OCI-LY1 (cell line): ENCODE data around the gene GBP7.

Experiments
- H2AFZ ChIP-seq: fragments of 200-600 bp; sonication (generic), shearing (Covaris generic); 2 replicates; pipeline ENCODE4 v1.6.0; 2014; ENCODE audit warnings: antibody characterized with exemption, mild to moderate bottlenecking, low read length
- H3F3A ChIP-seq: fragments of 200-600 bp; sonication (generic), shearing (Covaris generic); 2 replicates; pipeline ENCODE4 v1.6.0; 2014; ENCODE audit warnings: mild to moderate bottlenecking, antibody characterized with exemption, low read length, moderate library complexity; ENCODE audit not compliant: insufficient read depth
- H3K27ac ChIP-seq: fragments of 200-600 bp; sonication (generic); 2 replicates; pipeline ENCODE4 v1.5.1; 2014; ENCODE audit warnings: low read length, mixed run types, mild to moderate bottlenecking, low read depth; ENCODE audit not compliant: poor library complexity, severe bottlenecking
- H3K27me3 ChIP-seq: fragments of 200-600 bp; sonication (generic); 2 replicates; pipeline ENCODE4 v1.6.0; 2014; ENCODE audit warnings: antibody characterized with exemption, mild to moderate bottlenecking, low read length, moderate library complexity; ENCODE audit not compliant: insufficient read depth
- H3K36me3 ChIP-seq: fragments of 200-600 bp; sonication (generic); 2 replicates; pipeline ENCODE4 v1.6.1; 2014; ENCODE audit warnings: mild to moderate bottlenecking, antibody characterized with exemption, low read length, moderate library complexity, mixed read lengths; ENCODE audit not compliant: insufficient read depth
- H3K4me1 ChIP-seq: fragments of 200-600 bp; sonication (generic); 2 replicates; pipeline ENCODE4 v1.5.1; 2014; ENCODE audit warnings: mild to moderate bottlenecking, low read length, moderate library complexity; ENCODE audit not compliant: insufficient read depth, severe bottlenecking
- H3K4me2 ChIP-seq: fragments of 200-600 bp; sonication (generic), shearing (Covaris generic); 2 replicates; pipeline ENCODE4 v1.6.1; 2014; ENCODE audit warnings: low read length
- H3K4me3 ChIP-seq: fragments of 200-600 bp; sonication (generic); 2 replicates; pipeline ENCODE4 v1.5.1; 2014; ENCODE audit warnings: low read length, low read depth, mild to moderate bottlenecking, mixed read lengths; ENCODE audit not compliant: poor library complexity, severe bottlenecking
- H3K79me2 ChIP-seq: fragments of 200-600 bp; shearing (Covaris generic); 2 replicates; pipeline ENCODE4 v1.6.1; 2016; ENCODE audit warnings: mixed run types, low read length, mixed read lengths; ENCODE audit not compliant: insufficient read depth
- H3K9ac ChIP-seq: fragments of 200-600 bp; sonication (generic), shearing (Covaris generic); 2 replicates; pipeline ENCODE4 v1.6.1; 2014; ENCODE audit warnings: mild to moderate bottlenecking, low read length, mixed read lengths
- H3K9me2 ChIP-seq: fragments of 200-600 bp; sonication (generic), shearing (Covaris generic); 2 replicates; pipeline ENCODE4 v1.6.1; 2014; ENCODE audit warnings: low read depth, mild to moderate bottlenecking, low read length, mixed read lengths
- H3K9me3 ChIP-seq: fragments of 200-600 bp; shearing (Covaris generic); 2 replicates; pipeline ENCODE4 v1.6.1; 2014; ENCODE audit warnings: low read length, mixed read lengths
- H4K20me1 ChIP-seq: fragments of 200-600 bp; sonication (generic), shearing (Covaris generic); 2 replicates; pipeline ENCODE4 v1.6.0; 2016; ENCODE audit warnings: mild to moderate bottlenecking, low read length; ENCODE audit not compliant: insufficient read depth
- EZH2 ChIP-seq: fragments of 200-600 bp; sonication (generic), shearing (Covaris generic); IDR thresholded peaks from 2 replicates; pipeline ENCODE4 v1.8.0; 2017; ENCODE audit warnings: borderline replicate concordance, mixed run types, mild to moderate bottlenecking, antibody characterized with exemption, low read length, moderate library complexity, mixed read lengths
- TF ChIP-seq, protein P1 (sequence below): fragments of 200-600 bp; sonication (generic), shearing (Covaris generic); IDR thresholded peaks from 2 replicates; pipeline ENCODE4 v1.5.1; 2017; ENCODE audit warnings: mild to moderate bottlenecking, antibody characterized with exemption, low read length, moderate library complexity, mixed read lengths

Gene GBP7

DNA sequence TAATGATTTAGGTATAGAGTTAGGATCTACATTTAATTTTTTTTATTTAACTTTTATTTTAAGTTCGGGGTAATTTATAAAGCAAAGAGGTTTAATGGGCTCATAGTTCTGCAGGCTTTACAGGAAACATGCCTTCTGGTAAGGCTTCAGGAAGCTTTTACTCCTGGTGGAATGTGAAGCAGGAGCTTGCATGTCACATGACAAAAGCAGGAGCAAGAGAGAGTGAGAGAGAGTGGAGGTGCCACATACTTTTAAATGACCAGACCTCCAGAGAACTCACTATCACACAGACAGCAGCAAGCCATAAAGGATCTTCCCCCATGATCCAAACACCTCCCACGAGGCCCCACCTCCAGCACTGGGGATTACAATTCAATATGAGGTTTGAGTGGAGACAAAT, 32.3 kb downstream of the GBP7 start:
- no peaks in the 10 kb centered on the region for H3K9me2 ChIP-seq
- H3K4me2 ChIP-seq: no peak overlapping the region
- no peaks in the 10 kb centered on the region for H3F3A ChIP-seq
- no peaks in the 10 kb centered on the region for H3K79me2 ChIP-seq
- TF ChIP-seq, protein P1, sequence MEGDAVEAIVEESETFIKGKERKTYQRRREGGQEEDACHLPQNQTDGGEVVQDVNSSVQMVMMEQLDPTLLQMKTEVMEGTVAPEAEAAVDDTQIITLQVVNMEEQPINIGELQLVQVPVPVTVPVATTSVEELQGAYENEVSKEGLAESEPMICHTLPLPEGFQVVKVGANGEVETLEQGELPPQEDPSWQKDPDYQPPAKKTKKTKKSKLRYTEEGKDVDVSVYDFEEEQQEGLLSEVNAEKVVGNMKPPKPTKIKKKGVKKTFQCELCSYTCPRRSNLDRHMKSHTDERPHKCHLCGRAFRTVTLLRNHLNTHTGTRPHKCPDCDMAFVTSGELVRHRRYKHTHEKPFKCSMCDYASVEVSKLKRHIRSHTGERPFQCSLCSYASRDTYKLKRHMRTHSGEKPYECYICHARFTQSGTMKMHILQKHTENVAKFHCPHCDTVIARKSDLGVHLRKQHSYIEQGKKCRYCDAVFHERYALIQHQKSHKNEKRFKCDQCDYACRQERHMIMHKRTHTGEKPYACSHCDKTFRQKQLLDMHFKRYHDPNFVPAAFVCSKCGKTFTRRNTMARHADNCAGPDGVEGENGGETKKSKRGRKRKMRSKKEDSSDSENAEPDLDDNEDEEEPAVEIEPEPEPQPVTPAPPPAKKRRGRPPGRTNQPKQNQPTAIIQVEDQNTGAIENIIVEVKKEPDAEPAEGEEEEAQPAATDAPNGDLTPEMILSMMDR: no peak
- TF ChIP-seq EZH2: no peak
- H3K9ac ChIP-seq: no peak overlapping the region
- H4K20me1 ChIP-seq: no peaks in the 10 kb centered on the region
- H3K4me3 ChIP-seq: no peak overlapping the region
- no peaks in the 10 kb centered on the region for H3K9me3 ChIP-seq
- no peak overlapping the region for H3K27ac ChIP-seq
- H3K27me3 ChIP-seq: no peaks in the 10 kb centered on the region
- no peak overlapping the region for H2AFZ ChIP-seq
- no peaks in the 10 kb centered on the region for H3K36me3 ChIP-seq
- H3K4me1 ChIP-seq: no peaks in the 10 kb centered on the region

GRCh38 chr1:89142160-89142559, 33.6 kb downstream of the GBP7 start:
- no peak overlapping the region for H3K9ac ChIP-seq
- no peaks in the 10 kb centered on the region for H3K9me3 ChIP-seq
- no peaks in the 10 kb centered on the region for H3K4me1 ChIP-seq
- no peak overlapping the region for H3K27ac ChIP-seq
- no peaks in the 10 kb centered on the region for H3F3A ChIP-seq
- TF ChIP-seq, protein P1: no peak
- no peak for TF ChIP-seq EZH2
- H3K4me2 ChIP-seq: no peak overlapping the region
- H2AFZ ChIP-seq: no peak overlapping the region
- no peak overlapping the region for H3K4me3 ChIP-seq
- H3K36me3 ChIP-seq: no peaks in the 10 kb centered on the region
- H3K27me3 ChIP-seq: no peaks in the 10 kb centered on the region
- H3K79me2 ChIP-seq: no peaks in the 10 kb centered on the region
- no peaks in the 10 kb centered on the region for H4K20me1 ChIP-seq
- H3K9me2 ChIP-seq: no peaks in the 10 kb centered on the region

DNA sequence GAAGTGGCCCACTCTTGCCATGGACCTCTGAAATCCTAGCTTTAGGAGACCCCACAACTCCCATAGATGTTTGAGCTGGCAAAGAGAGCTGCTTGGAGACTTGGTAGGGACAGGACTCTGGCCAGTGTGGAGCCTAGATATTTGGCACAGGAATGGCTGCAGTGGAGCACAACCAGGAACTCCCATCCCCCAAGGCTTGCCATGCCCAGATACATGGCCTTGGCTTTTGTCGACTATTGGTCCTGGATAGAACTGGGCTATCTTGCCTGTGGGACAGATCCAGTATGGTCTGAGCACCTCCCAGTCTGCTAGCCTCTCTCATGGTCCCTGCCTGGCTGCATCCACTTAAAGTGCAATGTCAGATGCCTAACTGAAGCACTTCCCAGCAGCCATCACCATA, 42.1 kb downstream of the GBP7 start:
- H3K9me2 ChIP-seq: no peaks in the 10 kb centered on the region
- H3K4me2 ChIP-seq: no peak overlapping the region
- no peak overlapping the region for H3K4me3 ChIP-seq
- H2AFZ ChIP-seq: no peak overlapping the region
- H3K36me3 ChIP-seq: no peaks in the 10 kb centered on the region
- no peaks in the 10 kb centered on the region for H3K4me1 ChIP-seq
- no peaks in the 10 kb centered on the region for H4K20me1 ChIP-seq
- H3K27me3 ChIP-seq: no peaks in the 10 kb centered on the region
- no peak for TF ChIP-seq EZH2
- TF ChIP-seq, protein P1: no peak
- H3K27ac ChIP-seq: no peak overlapping the region
- no peaks in the 10 kb centered on the region for H3K79me2 ChIP-seq
- no peaks in the 10 kb centered on the region for H3F3A ChIP-seq
- H3K9ac ChIP-seq: no peak overlapping the region
- no peaks in the 10 kb centered on the region for H3K9me3 ChIP-seq
